ENCODE data around the gene BIN1. TPM values are rescaled to one million over a fixed set of nuclear protein-coding genes. Genes with fewer than 3 reads are reported as not detected.

Gene BIN1
- total and polyA plus RNA-seq, 2 of the 4 experiments (the other 2 are of a cell fraction), result 18.1 to 25.7 TPM

DNA sequence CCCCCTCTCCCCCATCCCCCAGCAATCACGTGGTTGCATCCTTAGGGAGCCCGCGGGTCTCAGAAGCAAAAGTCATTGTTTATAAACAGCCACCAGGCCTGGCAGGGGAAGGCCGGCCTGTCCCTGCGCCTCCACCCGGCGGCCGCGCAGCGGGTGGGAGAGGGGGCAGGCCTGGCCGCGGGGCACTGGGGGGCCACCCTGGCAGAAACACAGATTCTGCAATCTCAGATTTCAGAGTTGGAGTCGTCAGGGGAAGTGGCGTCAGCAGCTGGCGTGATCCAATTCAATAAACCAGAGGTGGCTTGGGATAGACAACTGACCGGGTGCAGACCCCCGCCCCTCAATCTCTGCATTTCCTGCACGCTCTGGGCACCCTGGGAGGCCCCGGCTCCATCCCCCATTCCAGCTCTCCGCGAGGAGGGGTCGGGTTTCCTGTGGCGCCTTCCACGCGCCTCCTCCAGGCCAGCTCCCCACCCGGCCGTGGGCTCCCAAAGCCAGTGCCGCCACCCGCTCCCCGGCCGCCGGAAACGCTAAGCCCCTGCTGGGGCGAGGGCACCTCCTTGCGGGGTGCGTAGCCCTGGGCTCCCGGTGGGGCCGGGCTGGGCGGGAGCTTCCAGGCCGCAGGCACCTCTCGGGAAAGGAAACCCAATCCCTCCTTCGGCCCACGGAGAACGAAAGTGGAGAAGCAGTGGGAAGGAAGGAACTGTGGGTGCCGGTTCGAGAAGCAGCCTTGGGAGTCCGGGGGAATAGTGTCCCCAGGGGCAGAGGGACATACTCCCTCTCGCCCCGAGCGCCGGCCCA, 1.1 kb downstream of the BIN1 start:
- Histone ChIP-seq H3K9me3 (ENCODE audit: control insufficient read depth, insufficient read depth, low read length) (no peaks in the 10 kb centered on the region), H2BK15ac (ENCODE audit: low read depth, low read length) (no peak overlapping the region; the same call in 2 of the 3 replicates), H4K5ac (ENCODE audit: low read depth, low read length) (peak overlapping the region; percentile 40), H3K56ac (ENCODE audit: extremely low read depth, insufficient read depth, low read length) (peak overlapping the region; percentile 53; the same call in 1 of the 2 replicates), H3K9me1 (ENCODE audit: insufficient read depth, low read length) (peaks cover 18% of the 10 kb centered on the region), H3K27me3 (ENCODE audit: control insufficient read depth, insufficient read depth, low read length) (no peaks in the 10 kb centered on the region), H2AK9ac (replicated peaks; ENCODE audit: low read depth, low read length, poor library complexity) (peak overlapping the region; percentile 91), H2BK120ac (ENCODE audit: low read depth, low read length) (peak overlapping the region; percentile 51), H3K18ac (ENCODE audit: low read depth, low read length) (peak overlapping the region; percentile 46; the same call in 1 of the 2 replicates), H4K8ac (ENCODE audit: low read depth in 2 of 2, low read length in 2 of 2) (peak overlapping the region; percentile 74 to 83), H3K4me1 (ENCODE audit: control insufficient read depth, insufficient read depth, low read length) (peaks cover 18% of the 10 kb centered on the region), H4K91ac (ENCODE audit: insufficient read depth, low read depth, low read length) (peak overlapping the region; percentile 77), H3K4me2 (ENCODE audit: low read depth, low read length) (peak overlapping the region; percentile 86), H3K9ac (ENCODE audit: low read depth, low read length) (peak overlapping the region; percentile 86), H3K23ac (ENCODE audit: low read depth, low read length) (peak overlapping the region; percentile 95), H3K27ac (ENCODE audit: insufficient read depth, low read length) (peak overlapping the region; percentile 85), H2BK5ac (ENCODE audit: low read depth, low read length, poor library complexity, severe bottlenecking) (peak overlapping the region; percentile 37), H3K4me3 (ENCODE audit: insufficient read depth, low read depth, low read length) (peak overlapping the region; percentile 82), H3K36me3 (ENCODE audit: control insufficient read depth, insufficient read depth, low read length) (no peaks in the 10 kb centered on the region), H2AFZ (replicated peaks; ENCODE audit: low read length, poor library complexity) (peak overlapping the region; percentile 95), H3K14ac (replicated peaks; ENCODE audit: low read depth, low read length) (peak overlapping the region; percentile 86), H2AK5ac (ENCODE audit: low read depth, low read length) (peak overlapping the region; percentile 77), H3K79me1 (ENCODE audit: low read depth in 1 of 2, low read length in 2 of 2) (peaks cover 11 to 52% of the 10 kb centered on the region in 2 experiments), H2BK20ac (ENCODE audit: low read depth, low read length) (peak overlapping the region; percentile 18; the same call in 1 of the 2 replicates), H3K4ac (ENCODE audit: low read depth, low read length) (peak overlapping the region; percentile 34), H4K20me1 (ENCODE audit: insufficient read depth, low read length) (peaks cover 29% of the 10 kb centered on the region)
- intact Hi-C loops (cut with micrococcal nuclease) (loop anchor here (2.0 to 5.0 kb wide), 5 partner anchors 37 to 449 kb away; partner anchors contain the start of gene GYPC), dilution Hi-C loops (cut with HindIII; ENCODE audit: low sequenced_read_pairs, unreplicated experiment) (no loop called here), in situ Hi-C loops (cut with MboI; ENCODE audit: low sequenced_read_pairs) (no loop called here)
- CTCF ChIA-PET, result interaction anchor here (0.6 to 1.8 kb wide), 6 partner anchors 9 to 88 kb away, joined by 3 to 7 read pairs (median 3); no protein-coding TSS in a partner anchor
- WGBS, 2 experiments (ENCODE audit: extremely low coverage in 2 of 2, insufficient read length in 1 of 2), result 0% methylated on average over 10 of the region's 51 CpGs; no CpG with 5 or more reads in 1 of the 2 experiments
- peak; percentile 13 for ATAC-seq (ENCODE audit: low read depth)
- no TSS peak for BruUV-seq (replicated peaks)
- POLR2A ChIA-PET (ENCODE audit: unreplicated experiment), result no interaction called here
- DNase-seq, result peak; percentile 61
- TF ChIP-seq BHLHE40 (IDR thresholded peaks at IDR 0.05; ENCODE audit: low read depth, low read length), result no peak
- TF ChIP-seq FOS (IDR thresholded peaks at IDR 0.05; ENCODE audit: low read depth, low read length), result no peak
- TF ChIP-seq, protein P1, sequence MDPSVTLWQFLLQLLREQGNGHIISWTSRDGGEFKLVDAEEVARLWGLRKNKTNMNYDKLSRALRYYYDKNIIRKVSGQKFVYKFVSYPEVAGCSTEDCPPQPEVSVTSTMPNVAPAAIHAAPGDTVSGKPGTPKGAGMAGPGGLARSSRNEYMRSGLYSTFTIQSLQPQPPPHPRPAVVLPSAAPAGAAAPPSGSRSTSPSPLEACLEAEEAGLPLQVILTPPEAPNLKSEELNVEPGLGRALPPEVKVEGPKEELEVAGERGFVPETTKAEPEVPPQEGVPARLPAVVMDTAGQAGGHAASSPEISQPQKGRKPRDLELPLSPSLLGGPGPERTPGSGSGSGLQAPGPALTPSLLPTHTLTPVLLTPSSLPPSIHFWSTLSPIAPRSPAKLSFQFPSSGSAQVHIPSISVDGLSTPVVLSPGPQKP (IDR thresholded peaks at IDR 0.05; ENCODE audit: borderline replicate concordance, low read depth, low read length), result no peak
- peak; percentile 3; the same call in 1 of the 2 replicates for TF ChIP-seq RAD21 (IDR thresholded peaks at IDR 0.05; ENCODE audit: low read length)
- TF ChIP-seq MXI1 (IDR thresholded peaks at IDR 0.05; ENCODE audit: borderline replicate concordance, low read depth, low read length), result peak; percentile 17; the same call in 1 of the 2 replicates
- no peak; the same call in 1 of the 2 replicates for TF ChIP-seq MAZ (IDR thresholded peaks at IDR 0.05; ENCODE audit: borderline replicate concordance, low read depth, low read length)
- TF ChIP-seq RFX5 (IDR thresholded peaks at IDR 0.05; ENCODE audit: low read depth, low read length), result no peak
- TF ChIP-seq NFE2L2 (IDR thresholded peaks at IDR 0.05; ENCODE audit: low read depth, low read length), result no peak
- no peak for TF ChIP-seq MAFK (IDR thresholded peaks at IDR 0.05; ENCODE audit: low read depth, low read length)
- TF ChIP-seq, protein P2, sequence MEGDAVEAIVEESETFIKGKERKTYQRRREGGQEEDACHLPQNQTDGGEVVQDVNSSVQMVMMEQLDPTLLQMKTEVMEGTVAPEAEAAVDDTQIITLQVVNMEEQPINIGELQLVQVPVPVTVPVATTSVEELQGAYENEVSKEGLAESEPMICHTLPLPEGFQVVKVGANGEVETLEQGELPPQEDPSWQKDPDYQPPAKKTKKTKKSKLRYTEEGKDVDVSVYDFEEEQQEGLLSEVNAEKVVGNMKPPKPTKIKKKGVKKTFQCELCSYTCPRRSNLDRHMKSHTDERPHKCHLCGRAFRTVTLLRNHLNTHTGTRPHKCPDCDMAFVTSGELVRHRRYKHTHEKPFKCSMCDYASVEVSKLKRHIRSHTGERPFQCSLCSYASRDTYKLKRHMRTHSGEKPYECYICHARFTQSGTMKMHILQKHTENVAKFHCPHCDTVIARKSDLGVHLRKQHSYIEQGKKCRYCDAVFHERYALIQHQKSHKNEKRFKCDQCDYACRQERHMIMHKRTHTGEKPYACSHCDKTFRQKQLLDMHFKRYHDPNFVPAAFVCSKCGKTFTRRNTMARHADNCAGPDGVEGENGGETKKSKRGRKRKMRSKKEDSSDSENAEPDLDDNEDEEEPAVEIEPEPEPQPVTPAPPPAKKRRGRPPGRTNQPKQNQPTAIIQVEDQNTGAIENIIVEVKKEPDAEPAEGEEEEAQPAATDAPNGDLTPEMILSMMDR (conservative IDR thresholded peaks at IDR 0.05; ENCODE audit: low read depth, low read length), result no peak
- no peak for TF ChIP-seq RCOR1 (IDR thresholded peaks at IDR 0.05; ENCODE audit: insufficient replicate concordance, low read length)
- TF ChIP-seq CEBPB (IDR thresholded peaks at IDR 0.05; ENCODE audit: low read depth, low read length), result no peak; the same call in 1 of the 2 replicates
- TF ChIP-seq CHD1 (IDR thresholded peaks at IDR 0.05; ENCODE audit: low read depth, low read length), result peak; percentile 34; the same call in 1 of the 2 replicates
- TF ChIP-seq POLR2A (IDR thresholded peaks at IDR 0.05; ENCODE audit: low read depth, low read length), result no peak
- TF ChIP-seq SMC3 (IDR thresholded peaks at IDR 0.05; ENCODE audit: low read depth, low read length), result no peak

All from IMR-90 (cell line).